ENCODE results near the gene EEFSEC.

EEFSEC gene

DNA sequence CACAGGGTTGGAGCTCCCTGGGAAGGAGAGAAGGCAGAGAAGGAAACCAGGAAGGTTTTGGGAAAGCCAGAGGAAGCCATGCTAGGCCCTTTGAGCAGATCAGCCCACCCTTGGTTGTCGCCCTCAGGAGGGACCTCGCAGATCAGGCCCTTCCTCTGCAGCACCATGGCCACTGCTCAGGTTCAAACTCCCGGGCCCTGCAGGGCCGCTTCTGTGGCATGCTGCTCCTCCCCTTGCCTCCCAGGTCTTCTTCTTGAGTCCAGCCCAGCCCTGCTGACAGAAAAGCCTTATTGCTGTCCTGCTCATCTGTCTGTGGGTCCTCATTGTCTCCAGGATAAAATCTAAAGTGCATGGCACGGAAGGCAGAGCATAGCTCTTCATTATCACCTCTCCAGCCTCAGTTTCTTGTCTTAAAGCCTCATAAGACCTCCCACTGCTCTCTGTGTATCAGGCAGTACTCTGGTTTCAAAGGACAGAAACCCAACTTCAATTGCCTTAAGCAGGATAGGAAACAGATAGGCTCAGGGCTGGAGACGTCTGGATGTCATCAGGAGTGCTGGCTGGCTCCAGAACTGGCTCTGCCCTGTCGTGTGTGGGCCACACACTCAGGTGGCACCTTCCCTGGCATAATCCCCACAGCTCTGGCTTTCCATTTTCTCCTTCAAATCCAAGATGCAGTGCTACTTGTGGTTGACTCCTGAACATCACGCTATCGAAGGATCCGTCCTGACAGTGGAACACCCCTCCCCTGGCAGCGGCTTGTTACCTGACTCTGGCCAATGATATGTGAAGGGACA is 118.5 kb downstream of the EEFSEC start:
- DNase-seq (ENCODE audit: low read depth, low spot score): no peak

DNA sequence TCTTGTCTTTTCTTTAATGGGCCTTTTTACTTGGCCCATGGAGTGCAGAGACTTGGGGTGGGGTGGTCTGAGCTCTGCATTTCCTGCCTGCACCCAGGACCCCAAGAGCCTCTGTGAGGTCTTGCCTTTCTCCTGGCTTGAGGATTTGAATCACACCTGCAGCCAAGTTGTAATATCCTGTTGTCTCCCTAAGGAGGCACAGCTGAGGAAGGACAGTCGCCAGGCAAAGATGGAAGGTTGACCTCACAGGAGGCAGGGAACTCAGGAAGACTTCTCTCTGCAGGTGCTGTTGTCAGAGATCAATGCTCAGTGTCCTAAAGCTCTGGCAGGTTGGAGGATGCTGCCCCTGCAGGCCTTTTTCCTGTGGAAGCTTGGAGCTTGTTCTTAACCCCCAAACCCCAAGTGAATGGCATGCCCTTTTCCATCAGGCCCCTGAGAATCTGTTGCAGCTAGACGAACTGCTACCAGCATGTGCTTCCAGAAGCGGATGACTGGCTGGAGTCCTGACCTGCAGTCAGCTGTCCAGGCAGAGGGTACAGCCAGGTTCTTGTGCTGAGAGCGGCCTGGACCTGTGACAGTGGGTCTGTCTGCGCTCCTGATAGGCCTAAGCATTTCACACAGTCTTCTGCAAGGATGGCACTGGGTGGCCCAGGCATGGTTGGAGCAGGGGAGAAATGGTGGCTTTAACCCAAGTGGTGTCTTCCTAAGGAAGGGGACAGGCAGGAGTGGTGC is 120.0 kb downstream of the EEFSEC start:
- DNase-seq (ENCODE audit: low read depth, low spot score): no peak

DNA sequence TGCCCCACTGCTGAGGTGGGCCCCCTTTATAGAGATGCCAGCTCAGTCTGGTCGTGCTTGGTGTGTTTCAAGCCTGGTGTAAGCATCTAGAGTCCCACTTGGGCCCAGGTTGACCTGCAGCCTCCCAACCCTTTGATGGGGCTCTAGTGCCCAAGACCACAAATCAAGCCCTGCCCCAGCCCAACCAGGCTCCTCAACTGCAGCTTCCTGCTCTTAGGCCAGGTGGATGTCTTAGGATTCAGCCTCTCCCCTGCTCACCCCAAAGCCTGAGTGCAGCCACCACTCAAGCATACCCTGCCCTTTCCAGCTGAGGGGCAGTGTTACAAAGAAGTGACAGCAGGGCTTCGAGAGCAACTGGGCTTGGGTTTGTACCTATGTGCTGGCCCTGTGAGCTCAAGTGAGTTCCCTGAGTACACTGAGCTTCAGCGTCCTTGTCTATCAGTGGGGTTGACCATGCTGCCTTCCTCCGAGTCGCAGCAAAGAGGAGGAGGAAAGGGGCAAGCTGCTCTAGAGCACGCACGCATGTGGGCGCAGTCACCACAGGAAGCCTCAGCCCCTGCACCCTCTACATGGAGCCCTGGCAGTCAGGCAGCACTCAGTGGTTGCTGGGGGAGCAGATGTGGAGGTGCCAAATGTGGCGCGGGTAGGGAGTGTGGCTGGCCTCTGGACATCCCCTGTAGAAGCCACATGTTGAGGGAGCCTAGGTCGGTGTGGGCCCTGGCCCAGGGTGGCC is 120.7 kb downstream of the EEFSEC start:
- DNase-seq (ENCODE audit: low read depth, low spot score): no peak

DNA sequence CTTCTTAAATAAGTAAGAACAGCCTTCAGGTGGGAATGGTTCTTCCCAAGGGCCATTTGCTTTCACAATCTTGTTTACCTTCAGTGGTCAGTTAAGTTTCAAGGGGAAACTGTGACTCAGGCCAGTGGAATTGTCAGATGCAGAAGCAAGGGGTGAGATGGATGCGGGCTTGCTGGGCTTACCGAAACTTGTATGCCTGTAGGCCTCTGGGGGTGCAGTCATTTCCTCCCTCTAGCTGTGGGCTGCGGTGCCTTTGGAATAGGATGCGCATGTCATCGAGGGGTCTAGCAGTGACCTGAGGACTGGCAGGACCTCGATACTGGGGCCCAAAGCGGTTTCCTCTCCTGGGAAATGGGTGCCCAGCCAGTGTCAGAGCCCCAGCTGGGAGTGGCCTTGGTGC is 121.6 kb downstream of the EEFSEC start:
- no peak for DNase-seq (ENCODE audit: low read depth, low spot score)

DNA sequence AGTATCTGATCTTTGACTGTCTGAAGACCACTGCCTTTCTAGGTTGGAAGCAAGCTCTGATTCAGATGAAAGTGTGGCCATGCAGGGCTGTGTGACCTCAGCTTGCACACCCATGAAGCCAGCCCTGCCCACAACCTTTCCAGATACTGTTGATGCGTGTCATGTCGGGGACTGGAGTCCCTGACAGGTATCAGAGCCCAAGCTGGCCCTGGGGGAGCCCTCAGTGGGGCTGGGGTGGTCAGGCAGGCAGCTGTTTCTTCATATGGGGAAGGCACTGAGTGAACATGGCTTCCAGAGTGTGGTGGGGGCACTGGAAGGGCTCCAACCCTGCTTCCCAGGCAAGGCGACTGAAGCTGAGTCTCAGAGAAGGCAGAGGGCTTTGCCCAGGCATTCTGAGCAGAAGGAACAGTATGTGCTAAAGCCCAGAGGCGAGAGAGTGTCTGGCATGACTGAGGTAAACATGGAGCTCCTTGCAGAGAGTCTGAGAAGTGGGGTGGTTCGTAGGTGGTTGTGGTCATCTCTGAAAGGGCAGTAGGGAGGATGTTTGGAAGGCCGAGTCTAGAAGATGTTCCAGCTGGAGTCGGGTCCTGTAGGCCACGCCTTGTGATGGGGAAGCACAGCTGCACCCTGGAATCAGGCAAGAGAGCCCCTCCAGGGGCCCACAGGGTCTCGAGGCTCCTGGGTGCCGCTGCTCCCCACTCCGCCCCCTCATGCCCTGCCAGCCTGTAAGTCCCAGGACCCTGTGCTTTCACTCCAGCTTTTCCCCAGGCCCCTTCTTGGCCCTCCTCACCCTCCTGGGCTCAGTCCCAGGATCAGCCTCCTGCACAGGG is 122.2 kb downstream of the EEFSEC start:
- DNase-seq (ENCODE audit: low read depth, low spot score): no peak

DNA sequence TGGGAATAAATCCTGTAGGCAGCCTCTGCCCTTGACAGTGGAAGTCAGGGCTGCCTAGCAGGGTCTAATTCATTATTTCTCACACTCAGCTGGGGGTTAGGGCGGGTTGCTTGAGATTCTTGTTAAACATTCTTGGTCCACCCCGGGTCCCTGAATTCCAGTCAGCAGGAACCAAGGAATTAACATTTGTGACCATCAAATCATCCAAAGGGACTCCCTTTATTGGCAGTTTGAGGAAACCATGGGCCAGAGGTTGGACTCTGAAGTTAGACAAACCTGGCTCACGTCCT is 122.8 kb downstream of the EEFSEC start:
- no peak for DNase-seq (ENCODE audit: low read depth, low spot score)

DNA sequence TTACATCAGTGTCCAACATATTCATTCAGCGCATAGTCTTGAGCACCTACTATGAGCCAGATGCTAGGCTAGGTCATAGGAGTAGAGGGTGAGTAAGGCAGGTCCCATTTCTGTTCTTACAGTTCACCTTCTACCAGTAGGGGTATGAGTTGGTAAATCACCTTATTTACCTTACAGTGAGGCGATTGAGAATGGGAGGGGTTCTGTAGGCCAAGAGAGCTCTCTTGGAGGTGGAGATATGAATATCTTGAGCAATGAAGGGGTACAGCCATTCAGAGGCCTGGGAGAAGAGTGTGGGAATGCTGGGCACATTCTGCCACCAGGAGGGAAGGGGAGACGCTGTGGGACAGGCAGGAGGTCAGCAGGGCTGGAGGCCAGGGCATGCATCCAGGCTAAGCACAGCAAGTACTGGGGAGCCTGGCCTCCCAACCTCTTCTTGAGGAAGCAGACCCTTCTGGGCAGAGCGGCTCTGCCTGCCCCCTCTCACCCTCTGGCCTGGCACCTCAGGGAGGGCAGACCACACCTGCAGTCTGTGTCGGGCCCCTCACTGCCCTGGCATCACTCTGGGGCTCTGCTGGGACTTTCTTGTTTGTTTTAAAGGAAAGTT is 123.4 kb downstream of the EEFSEC start:
- no peak for DNase-seq (ENCODE audit: low read depth, low spot score)

DNA sequence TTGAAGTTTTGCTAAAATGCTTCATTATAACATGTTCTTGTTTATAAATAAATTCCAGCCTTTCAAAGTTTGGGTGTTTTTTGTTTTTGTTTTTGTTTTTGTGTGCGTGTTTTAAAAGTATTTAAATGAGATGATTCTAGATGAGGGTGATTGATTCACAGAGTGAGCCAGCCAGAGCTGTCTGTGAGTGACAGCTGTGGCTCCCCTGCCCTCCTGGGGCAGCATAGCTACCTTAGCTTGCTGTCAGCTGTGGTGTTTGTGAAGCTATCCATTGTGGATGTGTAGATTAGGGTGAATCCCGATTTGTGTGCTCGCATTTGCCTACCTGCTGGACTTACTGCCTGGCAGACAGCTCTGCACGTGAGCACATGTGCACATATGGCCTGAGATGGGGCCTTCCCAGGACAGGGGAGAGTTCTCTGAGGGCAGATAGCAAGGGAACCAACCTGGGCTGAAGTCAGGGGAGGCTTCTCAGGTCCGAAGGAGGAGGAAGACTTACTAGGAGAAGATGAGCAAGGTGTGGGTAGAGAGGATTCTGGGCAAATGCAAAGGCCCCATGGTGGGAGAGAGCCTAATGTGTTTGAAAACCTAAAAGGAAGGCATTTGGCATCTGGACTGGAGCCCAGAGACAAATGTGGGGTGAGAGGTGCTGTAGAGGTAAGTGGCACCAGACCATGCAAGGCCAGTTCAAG is 124.2 kb downstream of the EEFSEC start:
- no peak for DNase-seq (ENCODE audit: low read depth, low spot score)

DNA sequence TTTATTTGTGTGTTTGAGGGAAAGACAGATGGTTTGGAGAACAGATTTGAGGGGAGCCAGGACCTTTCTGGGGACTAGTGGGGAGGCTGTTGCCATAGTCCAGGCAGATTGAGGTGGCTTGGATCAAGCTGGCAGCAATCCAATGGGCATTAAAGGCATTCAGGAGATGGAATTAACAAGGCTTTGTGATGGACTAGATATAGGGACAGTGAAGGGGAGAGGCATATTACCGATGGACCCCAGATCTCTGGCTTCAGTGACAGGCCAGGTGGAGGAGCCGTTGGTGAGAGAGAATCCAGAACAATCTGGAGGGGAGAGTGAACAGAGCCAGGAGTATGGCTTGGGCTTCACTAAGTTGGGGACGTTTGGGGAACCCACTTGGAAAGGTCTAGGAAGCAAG is 124.8 kb downstream of the EEFSEC start:
- DNase-seq (ENCODE audit: low read depth, low spot score): no peak

DNA sequence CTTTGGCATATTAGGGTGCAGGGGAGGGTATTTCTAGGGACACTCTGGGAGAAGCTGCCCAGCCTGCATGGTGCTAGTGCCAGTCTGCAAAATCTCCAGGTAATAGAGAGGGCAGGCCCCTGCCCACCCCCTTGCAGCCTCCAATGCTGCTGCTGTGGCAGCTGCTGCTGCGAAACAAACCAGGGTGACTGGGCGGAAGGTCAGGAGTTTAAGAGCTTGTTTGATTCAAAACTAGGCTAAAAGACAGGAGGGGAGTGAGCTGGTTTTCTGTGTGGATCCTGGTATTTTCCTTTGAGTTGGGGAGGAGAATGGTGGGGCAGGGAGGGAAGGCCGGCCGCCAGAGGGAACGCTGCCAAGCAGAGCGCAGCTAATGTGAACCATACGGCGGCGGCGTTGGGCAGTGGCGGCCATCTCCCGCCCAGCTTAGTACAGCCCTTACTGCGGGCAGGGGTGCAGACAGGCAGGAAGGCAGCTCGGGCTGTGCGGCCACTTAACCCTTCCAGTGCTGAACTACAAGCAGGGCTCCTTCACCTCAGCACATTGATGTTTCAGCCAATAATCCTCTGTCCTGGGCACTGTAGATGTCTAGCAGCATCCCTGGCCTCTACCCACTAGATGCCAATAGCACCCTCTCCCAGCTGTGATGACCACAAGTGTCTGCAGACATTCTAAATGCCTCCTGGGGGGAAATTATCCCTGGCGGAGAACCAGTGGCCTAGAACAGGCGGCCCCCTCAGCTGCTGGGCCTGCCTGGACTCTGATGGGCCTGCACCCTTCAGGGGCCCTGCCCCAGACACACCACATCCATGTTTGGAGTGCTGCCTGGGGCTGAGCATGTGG is 125.7 kb downstream of the EEFSEC start:
- no peak for DNase-seq (ENCODE audit: low read depth, low spot score)

DNA sequence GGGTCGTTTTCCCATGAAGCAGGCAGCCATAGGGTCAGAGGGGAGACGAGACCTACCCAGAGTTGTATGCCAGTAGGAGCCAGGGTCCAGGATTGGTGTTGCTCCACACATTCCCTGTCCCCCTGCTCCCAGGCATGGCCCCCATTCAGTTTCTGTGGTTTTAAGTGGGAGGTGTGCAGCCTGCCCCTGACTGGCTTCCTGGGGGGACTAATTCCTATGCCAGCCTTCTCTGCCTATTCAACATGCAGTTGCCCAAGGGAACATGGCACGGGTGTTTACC is 126.3 kb downstream of the EEFSEC start:
- no peak for DNase-seq (ENCODE audit: low read depth, low spot score)

DNA sequence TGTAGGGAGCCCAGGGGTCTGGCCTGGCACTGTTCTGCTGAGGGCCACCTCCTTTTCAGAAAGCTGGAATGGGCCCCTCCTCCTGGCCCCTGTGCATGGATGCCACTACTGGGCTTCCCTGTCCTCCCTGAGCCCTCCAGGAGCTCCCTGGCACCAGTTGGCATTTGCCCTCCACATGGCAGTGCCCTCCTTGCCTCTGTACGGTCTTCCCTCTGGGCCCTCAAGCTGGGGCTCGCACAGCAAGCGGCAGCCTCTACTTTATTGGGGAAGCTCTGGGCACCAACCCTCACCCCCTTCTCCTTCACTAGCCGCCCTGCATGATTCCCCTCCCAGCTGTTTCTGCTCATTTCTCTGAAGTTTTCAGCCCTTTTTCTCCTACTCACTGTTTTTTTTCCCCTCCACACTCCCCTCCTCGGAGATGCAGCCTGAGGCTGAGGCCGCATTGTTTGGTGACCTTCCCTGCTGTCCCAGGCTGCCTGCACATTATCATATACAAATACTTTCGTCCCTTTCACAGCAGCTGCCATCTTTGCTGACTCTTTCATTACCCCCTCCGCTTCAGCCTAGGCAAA is 127.3 kb downstream of the EEFSEC start:
- DNase-seq (ENCODE audit: low read depth, low spot score): no peak

DNA sequence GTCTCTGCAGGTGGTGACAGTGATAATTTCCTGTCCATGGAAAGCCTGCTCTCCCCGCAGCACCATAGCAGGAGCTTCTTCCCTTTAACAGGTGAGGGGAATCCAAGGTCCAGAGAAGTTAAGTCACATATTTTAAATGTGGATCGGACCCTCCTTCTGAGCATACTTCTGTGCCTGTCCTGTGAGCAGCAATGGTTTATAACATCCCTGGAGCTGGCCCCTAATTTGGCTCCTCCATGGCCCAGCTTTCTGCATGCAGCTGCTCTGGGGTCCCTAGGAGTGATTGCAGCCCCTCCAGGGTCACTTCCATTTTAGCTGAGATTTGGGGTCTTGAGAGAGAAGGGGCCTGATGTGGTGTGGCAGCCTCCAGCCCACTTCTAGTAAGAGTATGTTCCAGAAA is 127.8 kb downstream of the EEFSEC start:
- no peak for DNase-seq (ENCODE audit: low read depth, low spot score)

DNA sequence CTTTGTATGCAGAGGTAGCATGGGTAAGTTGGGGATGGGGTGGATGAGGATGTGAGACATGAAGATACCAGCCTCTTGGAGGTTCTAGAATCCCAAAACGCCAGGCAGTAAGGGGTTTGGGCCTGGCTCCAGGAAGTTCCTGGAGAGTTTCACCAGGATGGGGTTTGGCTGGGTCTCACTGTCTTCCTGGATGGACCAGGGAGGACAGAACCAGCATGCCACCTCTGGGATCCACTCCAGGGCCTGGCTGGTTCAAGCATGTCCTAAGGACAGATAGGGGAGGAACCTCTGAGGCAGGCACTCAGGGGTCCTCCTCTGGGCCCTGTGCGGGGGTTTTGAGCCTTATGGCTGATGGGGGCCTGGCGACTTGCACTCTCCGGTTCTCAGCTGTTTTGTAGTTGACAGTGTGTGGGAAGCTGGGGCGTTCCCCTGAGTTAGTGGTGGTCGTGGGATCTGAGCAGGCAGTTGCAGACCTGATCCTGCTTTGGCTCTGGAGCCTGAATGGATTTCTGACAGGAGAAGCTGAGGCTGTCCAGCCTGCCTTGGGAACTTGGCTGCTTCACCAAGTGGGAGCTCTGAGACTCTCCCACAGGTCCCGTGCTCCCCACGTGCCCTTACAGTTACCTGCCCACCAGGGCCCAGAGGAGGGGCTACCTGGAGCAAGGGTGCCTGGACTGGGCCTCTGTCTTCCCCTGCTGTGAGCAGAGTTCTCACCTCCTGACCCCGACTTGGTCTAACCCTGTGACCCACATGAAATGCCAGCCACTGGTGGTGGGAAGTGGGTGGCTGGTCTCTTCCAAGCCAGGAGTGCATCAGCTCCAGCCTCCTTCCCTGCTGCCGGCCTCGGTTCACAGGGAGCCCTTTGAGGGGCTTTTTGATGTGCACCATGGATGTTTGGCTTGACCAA is 128.4 kb downstream of the EEFSEC start:
- DNase-seq (ENCODE audit: low read depth, low spot score): no peak

DNA sequence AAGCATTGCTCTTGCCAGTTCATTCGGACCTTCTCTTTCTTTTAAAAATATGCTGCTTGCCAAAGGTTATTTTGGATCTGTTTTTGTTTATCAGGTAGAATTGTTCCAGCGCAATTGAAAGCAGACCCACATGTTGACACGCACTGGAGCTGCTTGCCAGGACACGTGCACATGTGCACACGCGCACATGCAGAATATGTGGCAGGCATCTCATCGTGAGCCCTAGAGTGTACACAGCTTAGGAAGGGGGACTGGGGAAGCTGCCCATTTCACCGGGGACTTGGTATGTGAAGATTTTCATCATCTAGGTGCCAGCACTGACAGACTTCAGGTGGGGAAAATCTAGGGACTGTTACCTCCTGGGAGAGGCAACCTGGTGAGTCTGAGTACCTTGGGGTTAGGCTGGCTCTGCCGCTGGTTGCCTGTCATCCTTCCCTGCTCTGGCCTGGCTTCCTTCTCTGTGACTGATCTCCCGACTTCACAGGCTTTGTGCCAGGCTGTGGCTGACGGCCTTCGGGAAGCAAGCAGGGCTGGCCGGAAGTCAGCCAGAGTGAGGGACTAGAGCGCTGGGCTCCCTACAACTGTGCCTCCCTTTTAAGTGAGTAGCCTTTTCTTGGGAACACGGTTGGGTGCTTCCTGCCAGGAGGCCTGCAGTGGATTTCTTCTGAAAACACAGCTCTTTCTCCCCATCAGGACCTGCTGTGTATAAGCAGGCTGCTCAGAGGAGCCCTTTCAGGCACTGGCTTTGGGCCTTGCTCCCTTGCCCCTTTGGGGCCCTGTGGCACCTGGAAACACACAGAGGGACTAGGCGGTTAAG is 129.3 kb downstream of the EEFSEC start:
- DNase-seq (ENCODE audit: low read depth, low spot score): no peak

DNA sequence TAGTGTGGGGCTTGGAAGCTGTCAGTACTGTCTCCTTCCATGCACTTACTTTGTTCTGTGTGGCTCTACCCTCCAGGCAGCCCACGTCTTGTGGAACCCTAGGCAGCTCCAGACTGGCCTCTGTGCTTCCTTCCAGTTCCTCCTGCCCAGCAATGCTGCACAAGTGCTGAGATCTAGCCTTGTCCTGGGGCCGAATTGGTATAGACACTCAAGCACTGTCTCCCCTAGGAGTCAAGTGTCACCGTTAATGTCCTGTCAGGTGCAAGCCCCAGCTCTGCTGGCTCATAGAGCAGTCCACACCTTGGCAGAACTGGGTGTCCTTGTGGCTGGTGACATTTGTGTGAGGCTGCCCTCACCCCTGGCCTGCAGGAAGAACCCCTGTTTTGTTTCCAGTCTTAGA is 130.1 kb downstream of the EEFSEC start:
- DNase-seq (ENCODE audit: low read depth, low spot score): no peak

DNA sequence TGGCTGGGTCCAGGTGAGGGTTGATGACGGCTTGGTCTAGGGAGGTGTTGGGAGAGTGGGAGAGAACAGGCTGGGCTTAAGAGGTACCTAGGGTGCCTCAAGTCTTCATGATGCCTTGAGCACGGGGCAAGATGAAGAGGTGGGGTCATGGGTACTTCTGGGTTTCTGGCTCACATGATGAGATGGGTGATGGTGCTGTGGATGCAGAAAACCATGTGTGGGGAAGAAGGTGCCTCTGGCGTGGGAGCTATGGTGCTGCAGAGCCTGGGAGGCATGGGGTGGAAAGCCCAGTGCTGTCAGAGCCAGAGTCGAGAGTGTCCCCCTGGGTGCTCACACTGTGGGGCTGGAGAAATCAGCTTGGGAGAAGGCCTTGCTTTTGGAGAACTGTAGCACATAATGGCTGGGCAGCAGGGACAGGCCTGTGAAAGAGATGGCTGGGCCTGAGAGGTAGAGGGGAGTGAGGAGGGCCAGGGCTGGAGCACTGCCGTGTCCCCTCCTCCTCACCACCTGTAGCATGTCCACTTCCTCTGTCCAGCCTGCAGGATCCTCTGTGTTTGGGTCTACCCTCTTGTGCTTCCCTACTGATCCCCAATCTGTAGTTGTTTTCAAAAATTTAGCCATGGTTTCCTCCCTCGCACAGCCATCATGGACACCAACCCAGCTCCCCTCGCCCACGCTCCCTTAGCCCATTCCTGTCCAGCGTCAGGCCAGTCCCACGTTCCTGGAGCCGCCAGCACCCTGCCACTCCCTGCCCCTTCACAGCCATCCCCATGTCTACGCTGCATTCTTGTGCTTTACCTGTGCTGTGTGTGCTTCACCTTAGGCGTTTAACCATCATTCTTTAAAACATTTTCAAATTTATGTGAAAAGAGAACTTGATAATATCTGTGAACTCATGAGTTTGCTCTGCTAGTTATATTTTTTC is 132.0 kb downstream of the EEFSEC start:
- no peak for DNase-seq (ENCODE audit: low read depth, low spot score)

Data from activated naive CD8-positive, alpha-beta T cell treated with anti-CD3 and anti-CD28 coated beads, Interleukin-2, amount 50 U/mL, for 16 hours (primary cell).